IMR-90 (cell line): Measurements from ENCODE around the gene IMMT. TPM values are rescaled to one million over a fixed set of nuclear protein-coding genes. Genes with fewer than 3 reads are reported as not detected.

Experiments
- ATAC-seq: fragments of 200-7000 bp; cut with Tn5 transposase; 2 replicates; pipeline ENCODE4 v1.9.1; 2020; ENCODE audit warnings: low read depth, mild to moderate bottlenecking, moderate library complexity
- BruUV-seq: library from RNA; stranded (reverse); fragments of 400-500 nt; replicated peaks from 2 replicates; lab custom pipeline; 2021; lab: Mats Ljungman, UMichigan
- CTCF ChIA-PET: fragments of 300-600 bp; formaldehyde crosslinking; extraction: SDS; loops from one replicate; lab custom pipeline; 2021; ENCODE audit warnings: antibody characterized with exemption; lab: Yijun Ruan, JAX
- POLR2A ChIA-PET: fragments of 300-600 bp; sonication (Branson Sonifier 250); formaldehyde crosslinking; loops from one replicate; lab custom pipeline; 2022; ENCODE audit warnings: antibody characterized with exemption; ENCODE audit not compliant: unreplicated experiment; lab: Charles Lee
- DNase-seq: peaks from one replicate; pipeline ENCODE4 v3.0.0; 2013
- H2AFZ ChIP-seq: replicated peaks from 2 replicates; pipeline ENCODE3; 2013; ENCODE audit warnings: low read length, mild to moderate bottlenecking; ENCODE audit not compliant: poor library complexity
- H2AK5ac ChIP-seq: 2 replicates; pipeline ENCODE4 v1.6.1; 2013; ENCODE audit warnings: low read depth, low read length, inconsistent platforms
- H2AK9ac ChIP-seq: replicated peaks from 2 replicates; pipeline ENCODE3; 2013; ENCODE audit warnings: mild to moderate bottlenecking, low read depth, low read length, moderate library complexity; ENCODE audit not compliant: poor library complexity
- H2BK120ac ChIP-seq: 2 replicates; pipeline ENCODE4 v1.6.1; 2013; ENCODE audit warnings: low read depth, low read length, inconsistent platforms
- H2BK15ac ChIP-seq: 3 replicates; pipeline ENCODE4 v1.6.1; 2013; ENCODE audit warnings: low read depth, low read length, inconsistent platforms
- H2BK20ac ChIP-seq: 2 replicates; pipeline ENCODE4 v1.6.1; 2013; ENCODE audit warnings: low read depth, mild to moderate bottlenecking, inconsistent platforms, low read length, moderate library complexity
- H2BK5ac ChIP-seq: 2 replicates; pipeline ENCODE4 v1.6.1; 2013; ENCODE audit warnings: mild to moderate bottlenecking, low read depth, low read length, inconsistent platforms; ENCODE audit not compliant: poor library complexity, severe bottlenecking
- H3K14ac ChIP-seq: replicated peaks from 2 replicates; pipeline ENCODE4 v1.6.1; 2013; ENCODE audit warnings: low read depth, low read length, inconsistent platforms
- H3K18ac ChIP-seq: 2 replicates; pipeline ENCODE4 v1.6.1; 2013; ENCODE audit warnings: low read depth, low read length, control low read depth
- H3K23ac ChIP-seq: 2 replicates; pipeline ENCODE4 v1.6.1; 2013; ENCODE audit warnings: low read depth, low read length, inconsistent platforms
- H3K27ac ChIP-seq: 2 replicates; pipeline ENCODE4 v1.5.1; 2013; ENCODE audit warnings: mild to moderate bottlenecking, control low read depth, low read length; ENCODE audit not compliant: insufficient read depth
- H3K27me3 ChIP-seq: 2 replicates; pipeline ENCODE4 v1.6.1; 2013; ENCODE audit warnings: low read length; ENCODE audit not compliant: control insufficient read depth, insufficient read depth
- H3K36me3 ChIP-seq: 2 replicates; pipeline ENCODE4 v1.6.1; 2013; ENCODE audit warnings: low read length, mixed read lengths; ENCODE audit not compliant: control insufficient read depth, insufficient read depth
- H3K4ac ChIP-seq: 2 replicates; pipeline ENCODE4 v1.6.1; 2013; ENCODE audit warnings: low read depth, low read length, inconsistent platforms
- H3K4me1 ChIP-seq: 2 replicates; pipeline ENCODE4 v1.6.1; 2013; ENCODE audit warnings: low read length, mixed read lengths; ENCODE audit not compliant: control insufficient read depth, insufficient read depth
- H3K4me2 ChIP-seq: 2 replicates; pipeline ENCODE4 v1.6.1; 2013; ENCODE audit warnings: low read depth, mild to moderate bottlenecking, control low read depth, low read length, moderate library complexity
- H3K4me3 ChIP-seq: 2 replicates; pipeline ENCODE4 v1.5.1; 2013; ENCODE audit warnings: low read depth, mild to moderate bottlenecking, control low read depth, low read length, moderate library complexity; ENCODE audit not compliant: insufficient read depth
- H3K56ac ChIP-seq: 2 replicates; pipeline ENCODE4 v1.6.1; 2013; ENCODE audit warnings: low read length, inconsistent platforms; ENCODE audit not compliant: insufficient read depth; ENCODE audit errors: extremely low read depth
- H3K79me1 ChIP-seq, 2 experiments: 2 replicates each; pipeline ENCODE4 v1.6.1; 2013; ENCODE audit warnings: low read length in 2 of 2, inconsistent platforms in 1 of 2, low read depth in 1 of 2
- H3K9ac ChIP-seq: 2 replicates; pipeline ENCODE4 v1.6.1; 2013; ENCODE audit warnings: low read depth, low read length, control low read depth
- H3K9me1 ChIP-seq: 2 replicates; pipeline ENCODE4 v1.6.1; 2013; ENCODE audit warnings: low read length, inconsistent platforms; ENCODE audit not compliant: insufficient read depth
- H3K9me3 ChIP-seq: 2 replicates; pipeline ENCODE4 v1.6.1; 2013; ENCODE audit warnings: low read length; ENCODE audit not compliant: control insufficient read depth, insufficient read depth
- H4K20me1 ChIP-seq: 2 replicates; pipeline ENCODE4 v1.6.1; 2013; ENCODE audit warnings: low read length, inconsistent platforms; ENCODE audit not compliant: insufficient read depth
- H4K5ac ChIP-seq: 2 replicates; pipeline ENCODE4 v1.6.1; 2013; ENCODE audit warnings: mild to moderate bottlenecking, low read depth, low read length, control low read depth
- H4K8ac ChIP-seq, 2 experiments: 2 replicates each; pipeline ENCODE4 v1.6.1; 2013; ENCODE audit warnings: low read depth in 2 of 2, low read length in 2 of 2, control low read depth in 1 of 2, inconsistent platforms in 1 of 2
- H4K91ac ChIP-seq: 2 replicates; pipeline ENCODE4 v1.6.1; 2013; ENCODE audit warnings: low read depth, low read length, inconsistent platforms; ENCODE audit not compliant: insufficient read depth
- BHLHE40 ChIP-seq: fragments of 150-350 bp; IDR thresholded peaks from 2 replicates; pipeline ENCODE4 v1.6.1; 2016; ENCODE audit warnings: mild to moderate bottlenecking, low read depth, low read length
- CEBPB ChIP-seq: IDR thresholded peaks from 2 replicates; pipeline ENCODE4 v1.6.1; 2012; ENCODE audit warnings: low read depth, low read length, improper control_type of control experiment
- CHD1 ChIP-seq: IDR thresholded peaks from 2 replicates; pipeline ENCODE4 v1.6.1; 2012; ENCODE audit warnings: low read depth, low read length, improper control_type of control experiment
- ELK1 ChIP-seq: fragments of 150-350 bp; IDR thresholded peaks from 2 replicates; pipeline ENCODE4 v1.6.1; 2016; ENCODE audit warnings: low read depth, mild to moderate bottlenecking, low read length, moderate library complexity, borderline replicate concordance
- FOS ChIP-seq: fragments of 150-350 bp; IDR thresholded peaks from 2 replicates; pipeline ENCODE4 v1.6.1; 2016; ENCODE audit warnings: low read depth, low read length
- MAFK ChIP-seq: IDR thresholded peaks from 2 replicates; pipeline ENCODE4 v1.6.1; 2012; ENCODE audit warnings: low read depth, low read length, improper control_type of control experiment
- MAZ ChIP-seq: IDR thresholded peaks from 2 replicates; pipeline ENCODE4 v1.6.1; 2012; ENCODE audit warnings: low read depth, mild to moderate bottlenecking, low read length, improper control_type of control experiment, moderate library complexity, borderline replicate concordance
- MXI1 ChIP-seq: IDR thresholded peaks from 2 replicates; pipeline ENCODE4 v1.6.1; 2012; ENCODE audit warnings: low read depth, mild to moderate bottlenecking, low read length, moderate library complexity, borderline replicate concordance
- NFE2L2 ChIP-seq: fragments of 150-350 bp; IDR thresholded peaks from 2 replicates; pipeline ENCODE4 v1.6.1; 2016; ENCODE audit warnings: low read depth, mild to moderate bottlenecking, low read length
- POLR2A ChIP-seq: IDR thresholded peaks from 2 replicates; pipeline ENCODE4 v1.6.1; 2012; ENCODE audit warnings: mild to moderate bottlenecking, low read depth, low read length
- RAD21 ChIP-seq: IDR thresholded peaks from 2 replicates; pipeline ENCODE4 v1.6.1; 2012; ENCODE audit warnings: low read length, improper control_type of control experiment
- RCOR1 ChIP-seq: IDR thresholded peaks from 2 replicates; pipeline ENCODE4 v1.6.1; 2012; ENCODE audit warnings: mild to moderate bottlenecking, low read length, improper control_type of control experiment; ENCODE audit not compliant: insufficient replicate concordance
- RFX5 ChIP-seq: IDR thresholded peaks from 2 replicates; pipeline ENCODE4 v1.8.0; 2012; ENCODE audit warnings: low read depth, mild to moderate bottlenecking, low read length, moderate library complexity
- SMC3 ChIP-seq: fragments of 150-350 bp; IDR thresholded peaks from 2 replicates; pipeline ENCODE4 v1.6.1; 2016; ENCODE audit warnings: low read depth, mild to moderate bottlenecking, antibody characterized with exemption, low read length, moderate library complexity
- USF2 ChIP-seq: fragments of 150-350 bp; IDR thresholded peaks from 2 replicates; pipeline ENCODE4 v1.6.1; 2017; ENCODE audit warnings: mild to moderate bottlenecking, antibody characterized with exemption, low read length, low read depth
- WGBS, 2 experiments: methylation state at CpG; one replicate each; pipeline versions ENCODE4 v1.1.5 to v1.1.7; 2013; ENCODE audit warnings: missing lambda C conversion rate in 2 of 2; ENCODE audit not compliant: insufficient read length in 1 of 2; ENCODE audit errors: extremely low coverage in 2 of 2; 5-methylcytosine and 5-hydroxymethylcytosine counted together
- dilution Hi-C: fragments of 300-500 bp; cut with HindIII; formaldehyde crosslinking; loops from one replicate; pipeline ENCODE4 v1.14.3; 2018; ENCODE audit warnings: low sequenced_read_pairs; ENCODE audit not compliant: unreplicated experiment
- in situ Hi-C: fragments of 300-500 bp; cut with MboI; formaldehyde crosslinking; loops from 3 replicates; pipeline ENCODE4 v1.14.3; 2019; ENCODE audit warnings: low sequenced_read_pairs, inconsistent platforms, mixed read lengths
- intact Hi-C: fragments of 100-400 bp; cut with micrococcal nuclease; formaldehyde crosslinking; loops from 2 replicates; pipeline ENCODE4 v1.10.0; 2022
- polyA plus RNA-seq, 3 experiments: library from polyadenylated mRNA; depleted of rRNA; stranded (reverse); fragments of >200 nt; gene quantifications; 2 replicates each; pipeline ENCODE4 v1.2.3, GENCODE V29; 2012; ENCODE audit warnings: low replicate concordance in 1 of 3
- total RNA-seq: library from RNA; depleted of rRNA; stranded (reverse); fragments of >200 nt; gene quantifications from 2 replicates; pipeline ENCODE4 v1.2.3, GENCODE V29; 2012
- TF ChIP-seq, protein P1 (sequence below): conservative IDR thresholded peaks from 2 replicates; pipeline ENCODE4 v1.5.1; 2012; ENCODE audit warnings: mild to moderate bottlenecking, low read depth, low read length, improper control_type of control experiment

The IMMT gene
- total and polyA plus RNA-seq, 2 of the 4 experiments (the other 2 are of a cell fraction), result 50.5 to 87.3 TPM

DNA sequence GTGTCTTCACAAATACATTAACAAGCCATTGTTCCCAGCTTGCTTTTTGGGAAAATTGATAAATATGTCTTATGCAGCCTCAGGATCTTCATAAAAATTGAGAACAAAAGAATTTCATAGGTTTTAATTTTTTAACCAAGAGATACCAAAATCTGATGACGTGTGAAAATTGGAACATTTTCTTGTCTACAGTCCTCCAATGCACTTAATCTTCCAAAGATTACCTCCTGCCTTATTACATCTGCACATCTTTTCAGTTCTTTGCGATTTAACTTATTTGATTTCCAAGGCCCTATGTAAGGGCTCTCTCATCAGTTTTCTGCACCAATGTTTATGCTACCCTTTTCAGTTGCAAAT is 7.1 kb upstream of the IMMT start:
- Histone ChIP-seq H2BK120ac (no peak overlapping the region), H3K14ac (no peak overlapping the region), H3K4me3 (no peak overlapping the region), H4K5ac (no peak overlapping the region), H3K9me1 (peaks cover 2% of the 10 kb centered on the region; the same call in 1 of the 2 replicates), H3K9ac (no peak overlapping the region), H3K27me3 (no peaks in the 10 kb centered on the region), H2AK9ac (no peak overlapping the region), H3K4me1 (0 out of 2 replicates have a peak, but pooled peaks cover 1% of the 10 kb centered on the region), H3K23ac (no peak overlapping the region), H3K4ac (no peak overlapping the region), H3K4me2 (no peak overlapping the region), H3K18ac (no peak overlapping the region), H4K20me1 (no peaks in the 10 kb centered on the region; the same call in 1 of the 2 replicates), H2AK5ac (no peak overlapping the region), H3K56ac (no peak overlapping the region), H2AFZ (no peak overlapping the region), H2BK15ac (no peak overlapping the region), H2BK5ac (no peak overlapping the region), H3K9me3 (no peaks in the 10 kb centered on the region), H4K91ac (no peak overlapping the region), H3K79me1 (peaks cover 26 to 33% of the 10 kb centered on the region in 2 experiments), H4K8ac (no peak overlapping the region), H2BK20ac (no peak overlapping the region), H3K36me3 (peaks cover 9% of the 10 kb centered on the region), H3K27ac (no peak overlapping the region)
- no peak for DNase-seq
- no peak for ATAC-seq
- WGBS, 2 experiments, result 80% methylated on average over 1 of the region's 2 CpGs; no CpG with 5 or more reads in 1 of the 2 experiments
- intact Hi-C loops (no loop called here), dilution Hi-C loops (no loop called here), in situ Hi-C loops (no loop called here)
- POLR2A ChIA-PET, result no interaction called here
- CTCF ChIA-PET, result interaction anchor here (1.3 kb wide), 1 partner anchor 19 kb away, joined by 3 read pairs; no protein-coding TSS in a partner anchor
- no peak for TF ChIP-seq BHLHE40
- no peak for TF ChIP-seq FOS
- no peak for TF ChIP-seq RFX5
- no peak for TF ChIP-seq NFE2L2
- TF ChIP-seq MAFK, result no peak
- TF ChIP-seq RCOR1, result no peak
- no peak for TF ChIP-seq MXI1
- no peak for TF ChIP-seq POLR2A
- no peak for TF ChIP-seq CEBPB
- no peak for TF ChIP-seq CHD1
- TF ChIP-seq USF2, result no peak
- TF ChIP-seq ELK1, result no peak
- no peak for TF ChIP-seq SMC3
- TF ChIP-seq MAZ, result no peak
- TF ChIP-seq, protein P1, sequence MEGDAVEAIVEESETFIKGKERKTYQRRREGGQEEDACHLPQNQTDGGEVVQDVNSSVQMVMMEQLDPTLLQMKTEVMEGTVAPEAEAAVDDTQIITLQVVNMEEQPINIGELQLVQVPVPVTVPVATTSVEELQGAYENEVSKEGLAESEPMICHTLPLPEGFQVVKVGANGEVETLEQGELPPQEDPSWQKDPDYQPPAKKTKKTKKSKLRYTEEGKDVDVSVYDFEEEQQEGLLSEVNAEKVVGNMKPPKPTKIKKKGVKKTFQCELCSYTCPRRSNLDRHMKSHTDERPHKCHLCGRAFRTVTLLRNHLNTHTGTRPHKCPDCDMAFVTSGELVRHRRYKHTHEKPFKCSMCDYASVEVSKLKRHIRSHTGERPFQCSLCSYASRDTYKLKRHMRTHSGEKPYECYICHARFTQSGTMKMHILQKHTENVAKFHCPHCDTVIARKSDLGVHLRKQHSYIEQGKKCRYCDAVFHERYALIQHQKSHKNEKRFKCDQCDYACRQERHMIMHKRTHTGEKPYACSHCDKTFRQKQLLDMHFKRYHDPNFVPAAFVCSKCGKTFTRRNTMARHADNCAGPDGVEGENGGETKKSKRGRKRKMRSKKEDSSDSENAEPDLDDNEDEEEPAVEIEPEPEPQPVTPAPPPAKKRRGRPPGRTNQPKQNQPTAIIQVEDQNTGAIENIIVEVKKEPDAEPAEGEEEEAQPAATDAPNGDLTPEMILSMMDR, result no peak
- TF ChIP-seq RAD21, result no peak
- no TSS peak for BruUV-seq
